HepG2 (cell line): ENCODE measurements around the gene MLXIPL. TPM values are rescaled to one million over a fixed set of nuclear protein-coding genes. Genes with fewer than 3 reads are reported as not detected.
A peak's percentile ranks its signal among the peaks of the same experiment; 100 is the strongest.

Experiments used
- FOXA1 ChIP-seq, 2 experiments: fragments of 450-650 bp in 1 of 2; sonication (generic) in 1 of 2; formaldehyde crosslinking in 1 of 2; IDR thresholded peaks; 2 replicates each; pipeline versions ENCODE4 v1.4.0 to v1.6.1; 2016 to 2020; ENCODE audit warnings: missing genetic modification reagents in 1 of 2
- FOXC1 ChIP-seq: sonication (generic); formaldehyde crosslinking; IDR thresholded peaks from 2 replicates; pipeline ENCODE4 v1.8.0; 2022; ENCODE audit warnings: mild to moderate bottlenecking, missing genetic modification reagents, borderline replicate concordance
- GATAD1 ChIP-seq: IDR thresholded peaks from 2 replicates; pipeline ENCODE4 v1.6.1; 2016; ENCODE audit warnings: missing genetic modification reagents, missing compliant biosample characterization
- LCORL ChIP-seq, 2 experiments: fragments of 450-650 bp in 1 of 2; sonication (generic) in 1 of 2; formaldehyde crosslinking in 1 of 2; IDR thresholded peaks; 2 replicates each; pipeline versions ENCODE4 v1.5.0 to v1.6.1; 2017 to 2020; ENCODE audit warnings: antibody characterized with exemption in 1 of 2, missing genetic modification reagents in 1 of 2
- MED1 ChIP-seq: sonication (generic); formaldehyde crosslinking; IDR thresholded peaks from 2 replicates; pipeline ENCODE4 v1.4.0; 2020; ENCODE audit warnings: missing genetic modification reagents
- MZF1 ChIP-seq: sonication (generic); formaldehyde crosslinking; IDR thresholded peaks from 2 replicates; pipeline ENCODE4 v1.8.1; 2023; ENCODE audit warnings: mild to moderate bottlenecking, missing genetic modification reagents, borderline replicate concordance
- PAF1 ChIP-seq: IDR thresholded peaks from 2 replicates; pipeline ENCODE4 v1.6.1; 2016; ENCODE audit warnings: missing genetic modification reagents, missing compliant biosample characterization
- POLR2G ChIP-seq: fragments of 200-400 bp; formaldehyde crosslinking; IDR thresholded peaks from 2 replicates; pipeline ENCODE4 v1.6.1; 2018; ENCODE audit warnings: mild to moderate bottlenecking, low read depth, low read length, moderate library complexity
- RBM22 ChIP-seq: fragments of 200-400 bp; formaldehyde crosslinking; optimal IDR thresholded peaks from 2 replicates; pipeline ENCODE3; 2017; ENCODE audit warnings: mild to moderate bottlenecking, low read length, moderate library complexity
- RFX1 ChIP-seq: fragments of 450-650 bp; IDR thresholded peaks from 2 replicates; pipeline ENCODE4 v1.6.1; 2017
- SMARCC2 ChIP-seq: fragments of 450-650 bp; IDR thresholded peaks from 2 replicates; pipeline ENCODE4 v1.6.1; 2017; ENCODE audit warnings: antibody characterized with exemption, mild to moderate bottlenecking
- THAP9 ChIP-seq: sonication (generic); formaldehyde crosslinking; IDR thresholded peaks from 2 replicates; pipeline ENCODE4; 2020; ENCODE audit warnings: missing genetic modification reagents, mild to moderate bottlenecking, borderline replicate concordance
- U2AF2 ChIP-seq: fragments of 200-400 bp; formaldehyde crosslinking; IDR thresholded peaks from 2 replicates; pipeline ENCODE4 v1.6.1; 2017; ENCODE audit warnings: low read depth, mild to moderate bottlenecking, low read length
- USF2 ChIP-seq, 2 experiments: sonication (generic) in 1 of 2; formaldehyde crosslinking in 1 of 2; IDR thresholded peaks; 2 replicates each; pipeline versions ENCODE4 v1.5.1 to v1.6.1; 2011 to 2020; ENCODE audit warnings: borderline replicate concordance in 1 of 2, low read depth in 1 of 2, low read length in 1 of 2, mild to moderate bottlenecking in 1 of 2, missing genetic modification reagents in 1 of 2, moderate library complexity in 1 of 2
- ZNF3 ChIP-seq: IDR thresholded peaks from 2 replicates; pipeline ENCODE4 v1.7.0; 2017; ENCODE audit warnings: inconsistent platforms
- ZNF331 ChIP-seq: sonication (generic); formaldehyde crosslinking; IDR thresholded peaks from 2 replicates; pipeline ENCODE4 v1.4.0; 2020; ENCODE audit warnings: missing genetic modification reagents
- ZNF446 ChIP-seq: sonication (generic); formaldehyde crosslinking; IDR thresholded peaks from 2 replicates; pipeline ENCODE4 v1.5.0; 2020; ENCODE audit warnings: mild to moderate bottlenecking, missing genetic modification reagents
- ZNF766 ChIP-seq: sonication (generic); formaldehyde crosslinking; IDR thresholded peaks from 2 replicates; pipeline ENCODE4 v1.5.0; 2020; ENCODE audit warnings: missing genetic modification reagents, borderline replicate concordance
- ZNF792 ChIP-seq: IDR thresholded peaks from 2 replicates; pipeline ENCODE4 v1.6.1; 2016
- polyA plus RNA-seq, 8 experiments: library from polyadenylated mRNA; depleted of rRNA in 3 of 8; stranded (reverse) in 7 of 8; unstranded in 1 of 8; fragments of >200 nt; fragmentation: Illumina TruSeq in 4 of 8; extraction: Trizol in 4 of 8; gene quantifications; 2 replicates each; pipeline versions ENCODE4 v1.2.1 to v1.2.3, GENCODE V29; 2011 to 2016; ENCODE audit warnings: low read depth in 4 of 8, missing spikeins in 1 of 8, mixed read lengths in 1 of 8; ENCODE audit not compliant: insufficient read depth in 1 of 8
- total RNA-seq, 5 experiments: library from RNA; depleted of rRNA; stranded (reverse); fragments of >200 nt; fragmentation: Illumina TruSeq; extraction: Trizol; gene quantifications; 2 replicates each; pipeline ENCODE4 v1.2.3, GENCODE V29; 2016; ENCODE audit warnings: low read depth in 1 of 5
- TF ChIP-seq, protein P1 (sequence below): sonication (generic); formaldehyde crosslinking; IDR thresholded peaks from 2 replicates; pipeline ENCODE4 v1.4.0; 2020; ENCODE audit warnings: mild to moderate bottlenecking, missing genetic modification reagents, borderline replicate concordance

MLXIPL gene
- total and polyA plus RNA-seq, 2 of the 13 experiments (the other 11 are each of a cell fraction or from before 2014, with no cell fraction given) = 51.6 to 60.1 TPM

DNA sequence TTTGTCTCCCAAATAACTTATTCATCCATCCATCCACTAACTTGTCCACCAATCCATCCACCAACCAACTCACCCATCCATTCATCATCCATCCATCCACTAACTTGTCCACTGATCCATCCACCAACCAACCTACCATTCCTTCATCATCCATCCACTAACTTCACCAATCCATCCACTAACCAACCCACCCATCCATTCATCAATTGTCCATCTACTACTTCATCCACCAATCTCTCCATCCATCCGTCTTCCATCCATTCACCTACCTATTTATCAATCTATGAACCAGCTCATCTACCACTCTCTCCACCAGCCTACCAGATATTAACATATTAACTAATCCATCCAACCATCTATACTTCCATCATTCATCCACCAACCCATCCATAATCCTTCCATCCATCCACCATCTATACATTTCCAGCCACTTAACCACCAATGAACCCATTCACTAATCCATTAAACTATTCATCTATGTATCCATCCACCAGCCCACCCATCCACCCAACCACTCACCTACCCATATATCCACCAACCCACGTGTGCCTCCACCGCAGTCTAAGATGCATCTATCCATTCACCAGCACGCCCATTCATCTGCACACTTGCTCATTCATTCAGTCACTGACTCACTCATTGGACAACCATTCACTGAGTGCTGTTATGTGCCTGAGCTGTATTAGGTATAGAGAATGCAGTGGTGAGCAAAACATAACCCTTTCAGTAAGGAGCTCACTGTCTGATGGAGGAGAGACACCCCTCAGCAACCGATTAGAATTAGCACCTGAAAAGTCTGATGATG is 26.1 kb downstream of the MLXIPL start (continued):
- peak; percentile 8; the same call in 1 of the 2 replicates for TF ChIP-seq FOXA1 (IDR thresholded peaks at IDR 0.05)
- TF ChIP-seq FOXA1 (CRISPR knock-in tag; IDR thresholded peaks at IDR 0.05) = no peak
- no peak for TF ChIP-seq THAP9 (CRISPR knock-in tag)
- TF ChIP-seq ZNF3 (CRISPR knock-in tag) = no peak
- no peak for TF ChIP-seq MED1 (CRISPR knock-in tag)
- TF ChIP-seq, protein P1, sequence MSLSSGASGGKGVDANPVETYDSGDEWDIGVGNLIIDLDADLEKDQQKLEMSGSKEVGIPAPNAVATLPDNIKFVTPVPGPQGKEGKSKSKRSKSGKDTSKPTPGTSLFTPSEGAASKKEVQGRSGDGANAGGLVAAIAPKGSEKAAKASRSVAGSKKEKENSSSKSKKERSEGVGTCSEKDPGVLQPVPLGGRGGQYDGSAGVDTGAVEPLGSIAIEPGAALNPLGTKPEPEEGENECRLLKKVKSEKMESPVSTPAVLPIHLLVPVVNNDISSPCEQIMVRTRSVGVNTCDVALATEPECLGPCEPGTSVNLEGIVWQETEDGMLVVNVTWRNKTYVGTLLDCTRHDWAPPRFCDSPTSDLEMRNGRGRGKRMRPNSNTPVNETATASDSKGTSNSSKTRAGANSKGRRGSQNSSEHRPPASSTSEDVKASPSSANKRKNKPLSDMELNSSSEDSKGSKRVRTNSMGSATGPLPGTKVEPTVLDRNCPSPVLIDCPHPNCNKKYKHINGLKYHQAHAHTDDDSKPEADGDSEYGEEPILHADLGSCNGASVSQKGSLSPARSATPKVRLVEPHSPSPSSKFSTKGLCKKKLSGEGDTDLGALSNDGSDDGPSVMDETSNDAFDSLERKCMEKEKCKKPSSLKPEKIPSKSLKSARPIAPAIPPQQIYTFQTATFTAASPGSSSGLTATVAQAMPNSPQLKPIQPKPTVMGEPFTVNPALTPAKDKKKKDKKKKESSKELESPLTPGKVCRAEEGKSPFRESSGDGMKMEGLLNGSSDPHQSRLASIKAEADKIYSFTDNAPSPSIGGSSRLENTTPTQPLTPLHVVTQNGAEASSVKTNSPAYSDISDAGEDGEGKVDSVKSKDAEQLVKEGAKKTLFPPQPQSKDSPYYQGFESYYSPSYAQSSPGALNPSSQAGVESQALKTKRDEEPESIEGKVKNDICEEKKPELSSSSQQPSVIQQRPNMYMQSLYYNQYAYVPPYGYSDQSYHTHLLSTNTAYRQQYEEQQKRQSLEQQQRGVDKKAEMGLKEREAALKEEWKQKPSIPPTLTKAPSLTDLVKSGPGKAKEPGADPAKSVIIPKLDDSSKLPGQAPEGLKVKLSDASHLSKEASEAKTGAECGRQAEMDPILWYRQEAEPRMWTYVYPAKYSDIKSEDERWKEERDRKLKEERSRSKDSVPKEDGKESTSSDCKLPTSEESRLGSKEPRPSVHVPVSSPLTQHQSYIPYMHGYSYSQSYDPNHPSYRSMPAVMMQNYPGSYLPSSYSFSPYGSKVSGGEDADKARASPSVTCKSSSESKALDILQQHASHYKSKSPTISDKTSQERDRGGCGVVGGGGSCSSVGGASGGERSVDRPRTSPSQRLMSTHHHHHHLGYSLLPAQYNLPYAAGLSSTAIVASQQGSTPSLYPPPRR (CRISPR knock-in tag) = no peak
- TF ChIP-seq U2AF2 = no peak
- no peak for TF ChIP-seq MZF1 (CRISPR knock-in tag)
- TF ChIP-seq FOXC1 (CRISPR knock-in tag) = no peak
- TF ChIP-seq SMARCC2 = no peak
- TF ChIP-seq RBM22 = peak; percentile 95
- no peak for TF ChIP-seq USF2 (IDR thresholded peaks at IDR 0.05; ENCODE audit: low read depth, low read length)
- TF ChIP-seq USF2 (CRISPR knock-in tag; IDR thresholded peaks at IDR 0.05; ENCODE audit: borderline replicate concordance) = no peak
- peak; percentile 81; the same call in 1 of the 2 replicates for TF ChIP-seq PAF1
- no peak for TF ChIP-seq GATAD1
- no peak for TF ChIP-seq ZNF792
- no peak for TF ChIP-seq ZNF446 (CRISPR knock-in tag)
- peak; percentile 61; the same call in 1 of the 2 replicates for TF ChIP-seq POLR2G
- peak; percentile 44; the same call in 1 of the 2 replicates for TF ChIP-seq LCORL (IDR thresholded peaks at IDR 0.05)
- TF ChIP-seq LCORL (CRISPR knock-in tag; IDR thresholded peaks at IDR 0.05) = no peak
- TF ChIP-seq RFX1 = no peak
- no peak for TF ChIP-seq ZNF331 (CRISPR knock-in tag)
- TF ChIP-seq ZNF766 (CRISPR knock-in tag) = no peak
